ENCODE data around the gene ELK3.
A peak's percentile ranks its signal among the peaks of the same experiment; 100 is the strongest.

Gene ELK3

DNA sequence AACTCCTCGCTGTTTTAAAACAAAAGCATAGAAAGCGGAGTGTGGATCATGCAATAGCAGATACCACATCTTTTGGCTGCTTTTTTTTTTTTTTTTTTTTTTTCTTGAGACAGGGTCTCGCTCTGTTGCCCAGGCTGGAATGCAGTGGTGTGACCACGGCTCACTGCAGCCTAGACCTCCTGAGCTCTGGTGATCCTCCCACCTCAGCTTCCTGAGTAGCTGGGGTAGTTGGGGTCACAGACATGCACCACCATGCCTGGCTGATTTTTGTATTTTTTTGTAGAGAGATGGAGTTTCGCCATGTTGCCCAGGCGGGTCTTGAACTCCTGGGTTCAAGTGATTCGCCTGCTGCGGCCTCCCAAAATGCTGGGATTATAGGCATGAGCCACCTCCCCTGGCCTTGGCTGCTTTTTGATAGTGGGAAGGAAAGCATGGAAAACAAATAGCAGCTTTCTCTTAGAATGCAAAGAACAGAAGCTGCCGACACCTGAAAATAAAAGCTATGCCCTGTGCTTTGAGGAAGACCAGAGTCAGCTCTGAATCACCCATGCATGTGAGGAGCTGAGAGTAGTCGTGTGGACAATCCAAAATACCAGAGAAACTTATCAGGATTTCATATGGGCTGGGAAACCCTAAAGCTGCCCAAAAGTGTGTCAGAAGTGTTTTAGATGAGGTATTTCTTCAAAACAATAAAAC, 3.6 kb upstream of the ELK3 start:
- DNase-seq = no peak

DNA sequence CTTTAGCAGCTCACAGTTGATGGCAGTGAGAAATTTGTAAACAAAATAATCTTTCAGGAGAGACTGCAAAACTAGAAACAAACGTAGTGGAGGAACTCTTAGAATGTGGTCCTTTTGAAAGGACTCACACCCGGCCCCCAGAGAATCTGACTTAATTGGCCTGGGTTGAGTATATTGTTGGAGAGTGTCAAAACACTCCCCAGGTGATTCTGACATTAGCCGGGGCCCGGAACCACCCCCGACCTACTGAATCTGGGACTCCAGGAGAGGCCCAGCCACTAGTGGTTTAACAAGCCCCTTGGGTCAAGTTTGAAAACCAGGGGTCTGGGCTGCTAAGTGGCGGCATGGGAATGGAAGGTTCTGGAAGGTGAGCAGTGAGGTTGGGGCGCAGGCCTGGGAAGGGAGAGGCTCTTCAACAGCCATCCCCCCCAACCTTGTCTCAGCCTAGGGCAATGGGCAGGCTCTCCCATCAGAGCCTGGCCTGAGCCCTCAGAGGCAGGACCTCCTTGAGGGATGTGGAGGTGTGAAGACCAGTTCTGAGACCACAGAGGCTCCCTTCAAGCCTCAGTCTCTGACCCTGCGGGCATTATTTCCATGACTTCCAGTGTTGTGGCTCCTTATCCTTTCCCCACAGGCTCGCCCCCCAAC, 1.1 kb upstream of the ELK3 start:
- DNase-seq = no peak

GRCh38 chr12:96194576-96194889, 358 bp downstream of the ELK3 start:
- no peak for DNase-seq

- peak; percentile 49 for DNase-seq
These were observed 1.0 kb downstream of the ELK3 start for GRCh38 chr12:96194971-96195844.

GRCh38 chr12:96195845-96196451, 1.8 kb downstream of the ELK3 start:
- DNase-seq = peak; percentile 48

- DNase-seq = no peak
These were observed 2.6 kb downstream of the ELK3 start for GRCh38 chr12:96196781-96197180.

- peak; percentile 62 for DNase-seq
These were observed 3.5 kb downstream of the ELK3 start for GRCh38 chr12:96197503-96198272.

DNA sequence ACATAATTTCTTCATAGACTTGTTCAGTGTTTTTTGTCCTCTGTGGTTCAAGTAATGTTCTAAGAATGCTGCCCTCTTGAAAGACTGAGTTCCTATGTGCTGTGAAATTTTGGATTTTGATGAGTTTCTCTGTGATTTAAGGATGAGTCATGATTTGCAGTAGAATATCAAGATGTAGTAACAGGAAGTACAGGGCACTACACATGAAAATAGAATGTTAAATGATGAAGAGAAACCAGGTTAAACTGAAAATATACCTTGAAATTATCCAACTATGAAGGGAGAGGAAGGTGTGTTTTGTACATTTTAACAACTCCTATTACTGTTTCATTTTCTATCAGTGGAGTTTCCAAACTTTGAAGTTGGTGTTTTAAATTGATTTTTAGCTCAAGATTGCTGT, 4.8 kb downstream of the ELK3 start:
- peak; percentile 49 for DNase-seq

- DNase-seq = no peak
These were observed 5.3 kb downstream of the ELK3 start for GRCh38 chr12:96199464-96199863.

DNA sequence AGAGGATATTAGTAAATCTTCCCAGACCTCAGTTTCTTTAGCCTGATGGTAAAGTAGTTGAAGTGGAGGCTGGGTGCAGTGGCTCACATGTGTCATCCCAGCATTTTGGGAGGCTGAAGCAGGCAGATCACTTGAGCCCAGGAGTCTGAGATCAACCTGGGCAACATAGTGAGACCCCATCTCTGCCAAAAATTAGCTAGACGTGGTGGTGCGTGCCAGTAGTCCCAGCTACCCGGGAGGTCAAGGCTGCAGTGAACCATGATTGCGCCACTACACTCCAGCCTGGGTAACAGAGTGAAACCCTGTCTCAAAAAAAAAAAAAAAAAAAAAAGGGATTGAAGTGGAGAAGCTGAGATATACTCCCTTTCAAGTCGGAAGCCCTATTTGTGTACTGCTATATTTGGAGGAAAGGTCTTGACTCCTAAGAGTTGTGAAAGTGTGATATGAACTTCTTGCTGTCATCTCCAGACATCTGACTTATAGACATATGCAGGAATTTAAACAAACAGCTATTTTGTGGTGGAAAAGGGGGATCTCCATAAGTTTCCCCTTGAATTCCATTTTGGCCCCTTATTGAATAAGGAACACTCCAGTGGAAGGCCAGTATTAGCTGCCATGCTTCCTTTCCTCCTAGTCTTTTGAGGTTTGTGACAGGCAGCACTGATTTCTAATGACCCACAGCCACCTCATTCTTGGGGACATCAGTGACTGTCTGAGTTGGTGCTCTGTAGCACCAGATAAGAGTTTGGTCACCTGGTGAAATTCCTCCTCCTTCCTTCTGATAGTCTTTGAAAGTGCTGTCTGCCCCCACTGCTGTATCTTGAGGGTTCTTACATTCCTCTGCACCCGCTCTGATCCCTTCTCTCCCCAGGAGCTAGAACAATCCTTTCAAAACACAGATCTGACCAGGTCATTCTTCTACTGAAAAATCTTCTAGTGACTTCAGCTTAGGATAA, 7.4 kb downstream of the ELK3 start:
- no peak for DNase-seq

DNA sequence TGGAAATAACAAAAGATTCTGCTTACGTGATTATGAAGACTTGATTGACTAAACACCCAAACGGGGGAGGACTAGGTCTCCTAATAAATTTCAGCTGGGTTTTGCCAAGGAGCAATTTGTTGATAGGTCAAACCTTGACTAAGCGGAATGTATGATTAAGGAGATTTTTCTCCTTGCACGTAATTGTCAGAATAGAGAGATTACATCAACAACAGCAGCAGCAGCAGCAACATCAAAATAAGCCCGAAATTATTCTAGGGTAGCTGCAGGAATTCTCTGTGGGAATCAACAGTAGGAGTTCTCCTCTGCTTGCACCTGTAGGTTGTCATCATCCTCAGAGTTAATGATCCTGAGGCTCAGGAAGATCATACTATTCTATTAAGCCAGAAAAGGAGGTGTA, 10.2 kb downstream of the ELK3 start:
- no peak for DNase-seq

DNA sequence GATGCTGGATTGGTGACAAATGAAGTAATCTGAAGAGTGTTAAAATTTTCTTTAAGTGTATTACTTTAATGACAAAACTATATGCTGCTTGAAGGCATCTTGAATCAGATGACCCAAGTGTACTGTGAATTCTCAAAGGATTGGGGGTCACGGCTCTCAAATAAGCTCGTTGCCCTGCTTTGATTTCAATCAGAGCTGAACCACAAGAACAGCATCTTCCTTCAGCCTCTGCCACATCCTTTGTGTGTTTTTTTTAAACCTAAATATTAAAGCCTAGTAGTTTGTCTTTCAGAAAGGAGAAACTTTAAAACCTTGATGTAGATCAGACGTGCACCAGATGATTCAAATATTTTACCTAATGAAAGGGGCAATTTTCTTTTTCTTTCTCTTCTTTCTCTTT, 11.7 kb downstream of the ELK3 start:
- DNase-seq = no peak

DNA sequence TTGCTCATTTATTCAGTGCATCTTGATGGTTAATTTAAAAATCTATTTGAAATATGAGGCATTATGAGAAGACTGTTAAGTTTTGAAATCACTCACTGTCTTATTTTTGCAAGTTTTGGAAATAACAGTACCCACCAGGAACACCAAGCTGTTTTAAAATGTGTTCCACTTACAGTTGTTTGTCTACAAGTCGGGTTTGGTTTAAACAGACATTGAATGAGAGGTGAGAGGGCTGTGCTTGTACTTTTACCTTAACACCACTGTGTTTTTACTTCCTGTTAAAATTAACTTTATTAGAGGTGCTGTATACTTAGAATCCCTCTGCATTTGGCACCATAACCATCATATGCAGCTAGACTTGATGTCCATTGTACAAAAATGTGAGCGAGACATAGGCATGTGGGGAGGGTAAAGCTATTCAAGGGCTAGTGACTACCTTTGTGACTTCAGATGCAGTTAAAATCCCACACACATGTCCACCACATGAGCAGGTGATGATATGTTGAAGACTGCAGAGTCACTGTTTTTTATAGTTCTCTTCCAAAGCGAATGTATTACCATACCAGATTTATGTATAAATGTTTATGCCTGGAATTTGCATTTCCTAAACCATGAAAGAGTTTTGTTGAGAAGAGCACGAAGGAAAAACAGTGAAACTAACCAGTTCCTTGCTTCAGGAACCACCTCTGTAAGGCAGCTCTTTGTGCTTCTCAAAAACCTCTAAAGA, 12.9 kb downstream of the ELK3 start:
- DNase-seq = no peak

- peak; percentile 13 for DNase-seq
These were observed 14.2 kb downstream of the ELK3 start for GRCh38 chr12:96208346-96208745.

GRCh38 chr12:96208801-96209549, 14.8 kb downstream of the ELK3 start:
- DNase-seq = no peak

GRCh38 chr12:96210376-96211055, 16.3 kb downstream of the ELK3 start:
- DNase-seq = no peak

DNA sequence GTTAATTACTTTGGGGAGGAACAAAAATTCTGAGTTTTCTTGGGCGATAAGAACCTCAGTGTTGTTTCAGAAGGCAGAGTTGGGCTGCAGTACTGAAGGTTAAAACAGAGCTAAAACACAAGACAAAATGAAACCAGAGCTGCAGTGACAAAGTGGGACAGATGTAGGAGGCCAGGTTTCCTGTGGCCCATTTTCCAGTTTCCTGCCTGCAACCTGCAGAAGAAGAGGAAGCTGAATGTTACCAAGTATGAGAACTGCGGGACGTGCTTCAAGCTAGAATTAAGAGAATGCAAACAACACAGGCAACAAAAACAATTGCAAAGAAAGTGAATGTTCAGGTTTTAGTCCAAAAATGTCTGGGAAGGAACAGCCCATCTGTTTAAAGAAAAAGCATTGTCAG, 17.8 kb downstream of the ELK3 start:
- no peak for DNase-seq

DNA sequence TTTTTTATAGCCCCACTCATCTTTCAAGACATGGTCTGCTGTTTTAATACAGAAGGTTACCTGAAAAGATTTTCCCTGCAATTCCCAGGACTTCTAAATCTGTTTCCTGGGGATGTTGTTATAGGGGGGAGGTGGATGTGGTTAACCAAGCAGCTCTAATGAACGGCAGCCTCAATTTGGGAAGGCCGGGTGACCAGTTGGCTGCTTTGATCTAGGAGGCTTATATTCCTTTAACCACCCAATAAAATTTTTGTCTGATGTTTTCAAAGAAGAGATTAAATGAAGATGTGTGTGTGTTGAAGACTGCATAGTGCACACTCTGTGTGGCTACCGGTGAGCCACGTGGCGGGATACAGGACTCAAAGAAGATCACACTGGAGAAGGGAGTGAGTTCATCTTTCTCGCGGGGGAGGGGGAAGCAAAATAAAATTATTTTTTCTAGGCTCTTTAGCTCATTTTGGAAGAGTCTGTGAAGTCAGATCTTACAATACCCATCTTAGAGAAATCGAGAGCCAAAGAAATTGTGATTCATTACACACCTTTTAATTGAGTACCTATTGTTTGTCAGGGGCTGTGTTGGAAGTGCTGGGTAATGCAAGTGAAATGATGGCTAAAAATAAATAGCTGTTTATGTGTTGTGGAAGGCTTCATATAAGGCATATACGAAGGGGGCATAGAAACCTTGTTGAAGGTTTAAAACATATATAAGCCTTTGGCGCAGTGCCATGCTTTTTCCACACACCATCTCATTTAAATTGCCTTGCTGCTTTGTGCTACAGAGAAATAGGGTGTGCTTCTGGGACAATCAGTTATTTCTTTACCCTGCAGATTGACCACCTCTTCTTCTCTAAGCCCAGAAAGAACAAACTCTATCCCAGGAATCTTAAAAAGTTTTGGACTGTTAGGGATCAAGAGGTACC, 18.5 kb downstream of the ELK3 start:
- no peak for DNase-seq
